Measurements from ENCODE around the gene YIPF1. TPM values are rescaled to one million over a fixed set of nuclear protein-coding genes. Genes with fewer than 3 reads are reported as not detected.

YIPF1 gene
- total RNA-seq, 1 experiment from 2014 or later: 21.9 TPM

DNA sequence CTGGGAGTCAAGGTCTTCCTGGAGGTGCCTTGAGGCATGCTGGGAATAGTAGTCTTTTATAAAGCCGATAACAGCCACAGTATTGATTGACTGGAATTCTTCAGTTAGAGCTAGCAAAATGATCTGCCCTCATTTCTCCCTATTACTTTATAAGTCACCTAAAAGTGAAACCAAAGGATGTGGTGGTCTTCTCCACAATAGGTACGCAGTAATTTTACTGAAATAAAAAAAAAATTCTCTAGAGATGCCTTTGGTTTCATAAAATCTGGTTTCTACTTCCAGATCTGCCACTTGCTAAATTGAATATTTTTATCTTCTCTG is 51.0 kb downstream of the YIPF1 start:
- ATAC-seq: no peak
- no peak for DNase-seq (ENCODE audit: low spot score)
- TF ChIP-seq CREM (CRISPR knock-in tag; IDR thresholded peaks at IDR 0.05): no peak
- no peak for TF ChIP-seq ZNF416 (CRISPR knock-in tag; IDR thresholded peaks at IDR 0.05)
- TF ChIP-seq, protein P1, sequence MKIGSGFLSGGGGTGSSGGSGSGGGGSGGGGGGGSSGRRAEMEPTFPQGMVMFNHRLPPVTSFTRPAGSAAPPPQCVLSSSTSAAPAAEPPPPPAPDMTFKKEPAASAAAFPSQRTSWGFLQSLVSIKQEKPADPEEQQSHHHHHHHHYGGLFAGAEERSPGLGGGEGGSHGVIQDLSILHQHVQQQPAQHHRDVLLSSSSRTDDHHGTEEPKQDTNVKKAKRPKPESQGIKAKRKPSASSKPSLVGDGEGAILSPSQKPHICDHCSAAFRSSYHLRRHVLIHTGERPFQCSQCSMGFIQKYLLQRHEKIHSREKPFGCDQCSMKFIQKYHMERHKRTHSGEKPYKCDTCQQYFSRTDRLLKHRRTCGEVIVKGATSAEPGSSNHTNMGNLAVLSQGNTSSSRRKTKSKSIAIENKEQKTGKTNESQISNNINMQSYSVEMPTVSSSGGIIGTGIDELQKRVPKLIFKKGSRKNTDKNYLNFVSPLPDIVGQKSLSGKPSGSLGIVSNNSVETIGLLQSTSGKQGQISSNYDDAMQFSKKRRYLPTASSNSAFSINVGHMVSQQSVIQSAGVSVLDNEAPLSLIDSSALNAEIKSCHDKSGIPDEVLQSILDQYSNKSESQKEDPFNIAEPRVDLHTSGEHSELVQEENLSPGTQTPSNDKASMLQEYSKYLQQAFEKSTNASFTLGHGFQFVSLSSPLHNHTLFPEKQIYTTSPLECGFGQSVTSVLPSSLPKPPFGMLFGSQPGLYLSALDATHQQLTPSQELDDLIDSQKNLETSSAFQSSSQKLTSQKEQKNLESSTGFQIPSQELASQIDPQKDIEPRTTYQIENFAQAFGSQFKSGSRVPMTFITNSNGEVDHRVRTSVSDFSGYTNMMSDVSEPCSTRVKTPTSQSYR (CRISPR knock-in tag; IDR thresholded peaks at IDR 0.05): no peak
- TF ChIP-seq NFE2L1 (CRISPR knock-in tag; IDR thresholded peaks at IDR 0.05): no peak
- TF ChIP-seq, protein P2, sequence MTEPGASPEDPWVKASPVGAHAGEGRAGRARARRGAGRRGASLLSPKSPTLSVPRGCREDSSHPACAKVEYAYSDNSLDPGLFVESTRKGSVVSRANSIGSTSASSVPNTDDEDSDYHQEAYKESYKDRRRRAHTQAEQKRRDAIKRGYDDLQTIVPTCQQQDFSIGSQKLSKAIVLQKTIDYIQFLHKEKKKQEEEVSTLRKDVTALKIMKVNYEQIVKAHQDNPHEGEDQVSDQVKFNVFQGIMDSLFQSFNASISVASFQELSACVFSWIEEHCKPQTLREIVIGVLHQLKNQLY (CRISPR knock-in tag; IDR thresholded peaks at IDR 0.05): no peak
- TF ChIP-seq ZNF263 (CRISPR knock-in tag; IDR thresholded peaks at IDR 0.05; ENCODE audit: low read depth): no peak
- TF ChIP-seq, protein P3, sequence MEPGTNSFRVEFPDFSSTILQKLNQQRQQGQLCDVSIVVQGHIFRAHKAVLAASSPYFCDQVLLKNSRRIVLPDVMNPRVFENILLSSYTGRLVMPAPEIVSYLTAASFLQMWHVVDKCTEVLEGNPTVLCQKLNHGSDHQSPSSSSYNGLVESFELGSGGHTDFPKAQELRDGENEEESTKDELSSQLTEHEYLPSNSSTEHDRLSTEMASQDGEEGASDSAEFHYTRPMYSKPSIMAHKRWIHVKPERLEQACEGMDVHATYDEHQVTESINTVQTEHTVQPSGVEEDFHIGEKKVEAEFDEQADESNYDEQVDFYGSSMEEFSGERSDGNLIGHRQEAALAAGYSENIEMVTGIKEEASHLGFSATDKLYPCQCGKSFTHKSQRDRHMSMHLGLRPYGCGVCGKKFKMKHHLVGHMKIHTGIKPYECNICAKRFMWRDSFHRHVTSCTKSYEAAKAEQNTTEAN (CRISPR knock-in tag; IDR thresholded peaks at IDR 0.05): no peak
- no peak for TF ChIP-seq SMAD3 (CRISPR knock-in tag; IDR thresholded peaks at IDR 0.05; ENCODE audit: borderline replicate concordance)
- TF ChIP-seq, protein P4, sequence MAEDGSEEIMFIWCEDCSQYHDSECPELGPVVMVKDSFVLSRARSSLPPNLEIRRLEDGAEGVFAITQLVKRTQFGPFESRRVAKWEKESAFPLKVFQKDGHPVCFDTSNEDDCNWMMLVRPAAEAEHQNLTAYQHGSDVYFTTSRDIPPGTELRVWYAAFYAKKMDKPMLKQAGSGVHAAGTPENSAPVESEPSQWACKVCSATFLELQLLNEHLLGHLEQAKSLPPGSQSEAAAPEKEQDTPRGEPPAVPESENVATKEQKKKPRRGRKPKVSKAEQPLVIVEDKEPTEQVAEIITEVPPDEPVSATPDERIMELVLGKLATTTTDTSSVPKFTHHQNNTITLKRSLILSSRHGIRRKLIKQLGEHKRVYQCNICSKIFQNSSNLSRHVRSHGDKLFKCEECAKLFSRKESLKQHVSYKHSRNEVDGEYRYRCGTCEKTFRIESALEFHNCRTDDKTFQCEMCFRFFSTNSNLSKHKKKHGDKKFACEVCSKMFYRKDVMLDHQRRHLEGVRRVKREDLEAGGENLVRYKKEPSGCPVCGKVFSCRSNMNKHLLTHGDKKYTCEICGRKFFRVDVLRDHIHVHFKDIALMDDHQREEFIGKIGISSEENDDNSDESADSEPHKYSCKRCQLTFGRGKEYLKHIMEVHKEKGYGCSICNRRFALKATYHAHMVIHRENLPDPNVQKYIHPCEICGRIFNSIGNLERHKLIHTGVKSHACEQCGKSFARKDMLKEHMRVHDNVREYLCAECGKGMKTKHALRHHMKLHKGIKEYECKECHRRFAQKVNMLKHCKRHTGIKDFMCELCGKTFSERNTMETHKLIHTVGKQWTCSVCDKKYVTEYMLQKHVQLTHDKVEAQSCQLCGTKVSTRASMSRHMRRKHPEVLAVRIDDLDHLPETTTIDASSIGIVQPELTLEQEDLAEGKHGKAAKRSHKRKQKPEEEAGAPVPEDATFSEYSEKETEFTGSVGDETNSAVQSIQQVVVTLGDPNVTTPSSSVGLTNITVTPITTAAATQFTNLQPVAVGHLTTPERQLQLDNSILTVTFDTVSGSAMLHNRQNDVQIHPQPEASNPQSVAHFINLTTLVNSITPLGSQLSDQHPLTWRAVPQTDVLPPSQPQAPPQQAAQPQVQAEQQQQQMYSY (CRISPR knock-in tag; IDR thresholded peaks at IDR 0.05): no peak
- TF ChIP-seq, protein P5, sequence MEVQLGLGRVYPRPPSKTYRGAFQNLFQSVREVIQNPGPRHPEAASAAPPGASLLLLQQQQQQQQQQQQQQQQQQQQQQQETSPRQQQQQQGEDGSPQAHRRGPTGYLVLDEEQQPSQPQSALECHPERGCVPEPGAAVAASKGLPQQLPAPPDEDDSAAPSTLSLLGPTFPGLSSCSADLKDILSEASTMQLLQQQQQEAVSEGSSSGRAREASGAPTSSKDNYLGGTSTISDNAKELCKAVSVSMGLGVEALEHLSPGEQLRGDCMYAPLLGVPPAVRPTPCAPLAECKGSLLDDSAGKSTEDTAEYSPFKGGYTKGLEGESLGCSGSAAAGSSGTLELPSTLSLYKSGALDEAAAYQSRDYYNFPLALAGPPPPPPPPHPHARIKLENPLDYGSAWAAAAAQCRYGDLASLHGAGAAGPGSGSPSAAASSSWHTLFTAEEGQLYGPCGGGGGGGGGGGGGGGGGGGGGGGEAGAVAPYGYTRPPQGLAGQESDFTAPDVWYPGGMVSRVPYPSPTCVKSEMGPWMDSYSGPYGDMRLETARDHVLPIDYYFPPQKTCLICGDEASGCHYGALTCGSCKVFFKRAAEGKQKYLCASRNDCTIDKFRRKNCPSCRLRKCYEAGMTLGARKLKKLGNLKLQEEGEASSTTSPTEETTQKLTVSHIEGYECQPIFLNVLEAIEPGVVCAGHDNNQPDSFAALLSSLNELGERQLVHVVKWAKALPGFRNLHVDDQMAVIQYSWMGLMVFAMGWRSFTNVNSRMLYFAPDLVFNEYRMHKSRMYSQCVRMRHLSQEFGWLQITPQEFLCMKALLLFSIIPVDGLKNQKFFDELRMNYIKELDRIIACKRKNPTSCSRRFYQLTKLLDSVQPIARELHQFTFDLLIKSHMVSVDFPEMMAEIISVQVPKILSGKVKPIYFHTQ (CRISPR knock-in tag; IDR thresholded peaks at IDR 0.05): no peak
- TF ChIP-seq, protein P6, sequence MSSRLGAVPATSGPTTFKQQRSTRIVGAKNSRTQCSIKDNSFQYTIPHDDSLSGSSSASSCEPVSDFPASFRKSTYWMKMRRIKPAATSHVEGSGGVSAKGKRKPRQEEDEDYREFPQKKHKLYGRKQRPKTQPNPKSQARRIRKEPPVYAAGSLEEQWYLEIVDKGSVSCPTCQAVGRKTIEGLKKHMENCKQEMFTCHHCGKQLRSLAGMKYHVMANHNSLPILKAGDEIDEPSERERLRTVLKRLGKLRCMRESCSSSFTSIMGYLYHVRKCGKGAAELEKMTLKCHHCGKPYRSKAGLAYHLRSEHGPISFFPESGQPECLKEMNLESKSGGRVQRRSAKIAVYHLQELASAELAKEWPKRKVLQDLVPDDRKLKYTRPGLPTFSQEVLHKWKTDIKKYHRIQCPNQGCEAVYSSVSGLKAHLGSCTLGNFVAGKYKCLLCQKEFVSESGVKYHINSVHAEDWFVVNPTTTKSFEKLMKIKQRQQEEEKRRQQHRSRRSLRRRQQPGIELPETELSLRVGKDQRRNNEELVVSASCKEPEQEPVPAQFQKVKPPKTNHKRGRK (CRISPR knock-in tag; IDR thresholded peaks at IDR 0.05; ENCODE audit: borderline replicate concordance): no peak
- TF ChIP-seq ZNF219 (CRISPR knock-in tag; IDR thresholded peaks at IDR 0.05; ENCODE audit: borderline replicate concordance): no peak
- no peak for TF ChIP-seq ETV6 (CRISPR knock-in tag; IDR thresholded peaks at IDR 0.05)
- TF ChIP-seq TEAD4 (CRISPR knock-in tag; IDR thresholded peaks at IDR 0.05): no peak
- no peak for TF ChIP-seq RELA (CRISPR knock-in tag; IDR thresholded peaks at IDR 0.05; ENCODE audit: borderline replicate concordance)
- TF ChIP-seq ZNF138 (CRISPR knock-in tag; conservative IDR thresholded peaks at IDR 0.05): no peak
- no peak for TF ChIP-seq MXD4 (CRISPR knock-in tag; IDR thresholded peaks at IDR 0.05; ENCODE audit: borderline replicate concordance)
- no peak for TF ChIP-seq SP1 (CRISPR knock-in tag; conservative IDR thresholded peaks at IDR 0.05)
- TF ChIP-seq, protein P7, sequence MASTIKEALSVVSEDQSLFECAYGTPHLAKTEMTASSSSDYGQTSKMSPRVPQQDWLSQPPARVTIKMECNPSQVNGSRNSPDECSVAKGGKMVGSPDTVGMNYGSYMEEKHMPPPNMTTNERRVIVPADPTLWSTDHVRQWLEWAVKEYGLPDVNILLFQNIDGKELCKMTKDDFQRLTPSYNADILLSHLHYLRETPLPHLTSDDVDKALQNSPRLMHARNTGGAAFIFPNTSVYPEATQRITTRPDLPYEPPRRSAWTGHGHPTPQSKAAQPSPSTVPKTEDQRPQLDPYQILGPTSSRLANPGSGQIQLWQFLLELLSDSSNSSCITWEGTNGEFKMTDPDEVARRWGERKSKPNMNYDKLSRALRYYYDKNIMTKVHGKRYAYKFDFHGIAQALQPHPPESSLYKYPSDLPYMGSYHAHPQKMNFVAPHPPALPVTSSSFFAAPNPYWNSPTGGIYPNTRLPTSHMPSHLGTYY (CRISPR knock-in tag; IDR thresholded peaks at IDR 0.05): no peak
- Mint-ChIP-seq H3K27ac (no peak overlapping the region), H3K4me3 (peak overlapping the region; percentile 99), H3K36me3 (peaks cover 26% of the 10 kb centered on the region), H3K4me1 (peaks cover 10% of the 10 kb centered on the region), H3K27me3 (ENCODE audit: low read depth) (peaks cover 10% of the 10 kb centered on the region), H3K9me3 (peaks cover 14% of the 10 kb centered on the region)
- POLR2A ChIA-PET: interaction anchor here (1.7 kb wide), 1 partner anchor 107 kb away, joined by 7 read pairs; the partner anchor contains the start of genes IFT25 and LRRC42
- CTCF ChIA-PET: interaction anchor here (0.9 to 2.5 kb wide), 5 partner anchors 11 to 107 kb away, joined by 3 to 10 read pairs (median 4); partner anchors contain the start of gene IFT25
